GM12872 (cell line): ENCODE data around the gene POLR2I.

ENCODE experiments used
- CTCF ChIP-seq: IDR thresholded peaks from 3 replicates; pipeline ENCODE4 v1.5.1; 2011; ENCODE audit warnings: low read depth, mild to moderate bottlenecking, low read length, moderate library complexity; ENCODE audit not compliant: insufficient read depth

The POLR2I gene

DNA sequence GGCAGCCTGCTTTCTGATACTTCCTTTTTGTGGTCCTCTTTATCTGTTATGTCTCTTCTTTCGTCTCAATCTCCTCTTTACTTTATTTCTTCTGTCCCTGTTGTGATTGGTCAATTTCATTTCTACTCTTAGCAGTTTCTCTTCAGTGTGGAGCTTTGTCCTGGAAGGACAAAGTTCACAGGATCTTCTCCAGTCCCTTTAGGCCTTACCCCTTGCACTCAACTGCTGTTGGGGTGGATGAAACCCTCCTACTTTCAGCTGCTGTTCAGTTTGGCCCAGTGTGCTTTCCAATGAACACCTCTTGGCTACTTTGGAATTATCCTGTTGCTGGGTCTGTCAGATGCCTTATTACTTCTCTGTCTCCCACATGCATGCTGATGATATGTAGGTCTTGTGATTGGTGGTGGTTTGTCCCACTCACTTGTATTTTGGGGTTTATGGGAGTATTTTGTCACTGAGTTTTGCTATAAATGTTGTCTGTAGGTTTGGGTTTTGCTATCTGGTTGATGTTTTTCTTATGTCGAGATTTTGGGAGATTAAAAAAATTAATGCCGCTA, 35.2 kb downstream of the POLR2I start:
- no peak for TF ChIP-seq CTCF

GRCh38 chr19:36073121-36073876, 41.4 kb downstream of the POLR2I start:
- no peak for TF ChIP-seq CTCF

- no peak for TF ChIP-seq CTCF
Measured at GRCh38 chr19:36072081-36072480, 42.6 kb downstream of the POLR2I start.

DNA sequence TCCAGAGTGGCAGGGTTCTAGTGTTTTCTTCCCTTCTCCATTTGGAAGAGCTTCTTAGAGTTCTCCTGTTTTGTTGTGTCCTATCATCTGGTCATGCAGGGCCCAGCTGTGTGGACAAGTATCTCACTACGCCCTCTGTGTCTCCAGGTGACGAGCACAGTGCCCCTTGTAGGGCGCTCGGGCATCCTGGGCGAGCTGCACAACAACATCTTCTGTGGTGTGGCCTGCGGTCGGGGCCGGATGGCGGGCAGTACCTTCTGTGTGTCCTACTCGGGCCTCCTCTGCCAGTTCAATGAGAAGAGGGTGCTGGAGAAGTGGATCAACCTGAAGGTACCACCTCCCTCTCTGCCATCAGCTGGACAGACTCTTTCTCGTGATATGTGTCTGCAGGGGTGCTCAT, 47.0 kb downstream of the POLR2I start:
- no peak for TF ChIP-seq CTCF

DNA sequence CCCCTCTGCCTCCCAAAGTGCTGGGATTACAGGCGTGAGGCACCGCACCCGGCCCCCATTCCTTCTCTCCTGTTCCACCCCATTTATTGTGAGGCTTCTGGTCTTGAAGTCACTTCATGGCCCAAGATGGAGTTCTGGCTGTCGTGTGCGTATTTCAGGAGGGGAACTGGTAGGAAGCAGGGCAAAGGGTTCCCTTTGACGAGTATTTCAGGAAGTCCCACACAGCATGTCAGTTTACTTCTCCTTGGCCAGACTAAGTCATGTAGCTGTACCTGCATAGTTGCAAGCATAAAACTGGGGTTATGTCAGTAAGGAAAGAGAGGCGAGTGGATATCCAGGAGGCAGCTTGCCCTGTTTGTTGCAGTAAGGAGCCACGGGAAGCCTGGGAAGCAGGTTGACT, 49.8 kb downstream of the POLR2I start:
- TF ChIP-seq CTCF: no peak
